Stimulated activated naive CD4-positive, alpha-beta T cell (primary cell): ENCODE measurements around the gene MESP2.

Source experiments
- DNase-seq, 6 experiments: peaks; one replicate each; lab custom pipeline; 2025; lab: John Stamatoyannopoulos, UW

The MESP2 gene

DNA sequence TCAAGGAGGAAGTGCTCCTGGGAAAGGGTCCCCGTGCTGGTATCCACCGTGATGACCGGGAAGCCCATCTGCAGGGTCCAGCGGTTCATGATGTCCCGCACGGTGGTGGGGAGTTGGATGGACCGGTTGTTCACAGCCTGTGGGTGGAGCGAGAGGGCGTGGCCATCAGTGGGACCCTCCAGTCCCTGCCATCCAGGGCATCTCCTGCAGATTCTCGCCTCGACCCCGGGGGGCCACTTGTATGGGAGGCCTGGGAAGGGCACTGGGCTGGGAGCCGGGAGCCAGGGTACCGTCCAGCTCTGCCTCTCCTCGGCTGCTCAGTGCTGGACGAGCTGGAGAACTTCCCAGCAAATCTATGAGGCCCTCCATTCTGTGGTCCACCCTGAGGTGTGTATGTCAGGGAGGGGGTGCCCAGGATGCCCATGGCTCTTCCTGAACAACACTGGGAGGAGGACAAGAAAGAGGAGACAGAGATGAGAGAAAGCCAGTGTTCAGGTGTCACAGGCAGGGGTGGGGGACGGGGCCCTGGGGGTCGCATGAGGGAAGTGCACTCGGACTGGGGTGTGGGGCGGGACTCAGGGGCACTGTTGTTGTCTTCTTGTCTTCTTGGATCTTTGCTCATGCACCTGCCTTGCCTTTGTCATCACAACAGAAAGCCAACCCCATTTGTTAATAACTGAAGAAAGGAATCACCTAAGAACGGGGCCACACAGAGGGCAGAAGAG, 25.5 kb downstream of the MESP2 start:
- no peak for DNase-seq

GRCh38 chr15:89802231-89802928, 26.2 kb downstream of the MESP2 start:
- no peak for DNase-seq

DNA sequence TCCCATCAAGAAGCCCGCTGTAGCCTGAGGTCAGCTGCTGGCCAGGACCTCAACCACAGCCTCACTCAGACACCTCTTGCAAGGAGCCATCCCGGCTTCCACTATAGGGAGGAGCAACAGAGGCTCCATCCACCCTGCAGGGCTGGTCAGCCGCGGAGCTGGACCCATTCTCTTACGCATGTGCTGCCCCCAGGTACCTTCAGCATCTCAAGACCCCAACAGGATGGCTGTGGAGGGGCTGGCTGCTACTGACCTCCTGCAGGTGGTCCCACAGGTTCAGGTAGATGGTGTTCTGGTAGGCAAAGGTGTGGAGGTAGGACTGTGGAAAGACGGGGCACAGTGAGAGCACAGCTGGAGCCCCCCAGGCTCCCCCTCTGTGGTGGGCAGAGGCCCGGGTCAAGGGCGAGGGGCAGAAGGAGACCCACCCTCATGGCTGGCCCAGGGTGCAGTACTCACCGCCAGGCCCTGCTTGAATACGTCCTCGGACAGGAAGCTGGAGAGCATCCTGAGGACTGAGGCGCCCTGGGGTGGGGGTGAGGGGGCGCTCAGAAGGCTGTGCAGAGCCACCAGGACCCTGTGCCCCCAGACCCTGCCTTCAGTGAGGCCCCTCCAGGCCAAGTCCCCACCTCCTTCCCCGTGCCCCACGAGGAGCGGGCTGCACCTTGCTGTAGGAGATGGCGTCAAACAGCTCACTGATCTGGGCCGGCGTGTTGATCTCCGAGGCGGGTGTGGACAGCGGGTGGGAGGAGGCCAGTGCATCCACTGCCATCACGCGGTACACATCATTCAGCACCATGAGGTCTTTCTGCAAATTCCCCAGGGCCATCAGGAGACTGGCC, 27.1 kb downstream of the MESP2 start:
- no peak for DNase-seq

DNA sequence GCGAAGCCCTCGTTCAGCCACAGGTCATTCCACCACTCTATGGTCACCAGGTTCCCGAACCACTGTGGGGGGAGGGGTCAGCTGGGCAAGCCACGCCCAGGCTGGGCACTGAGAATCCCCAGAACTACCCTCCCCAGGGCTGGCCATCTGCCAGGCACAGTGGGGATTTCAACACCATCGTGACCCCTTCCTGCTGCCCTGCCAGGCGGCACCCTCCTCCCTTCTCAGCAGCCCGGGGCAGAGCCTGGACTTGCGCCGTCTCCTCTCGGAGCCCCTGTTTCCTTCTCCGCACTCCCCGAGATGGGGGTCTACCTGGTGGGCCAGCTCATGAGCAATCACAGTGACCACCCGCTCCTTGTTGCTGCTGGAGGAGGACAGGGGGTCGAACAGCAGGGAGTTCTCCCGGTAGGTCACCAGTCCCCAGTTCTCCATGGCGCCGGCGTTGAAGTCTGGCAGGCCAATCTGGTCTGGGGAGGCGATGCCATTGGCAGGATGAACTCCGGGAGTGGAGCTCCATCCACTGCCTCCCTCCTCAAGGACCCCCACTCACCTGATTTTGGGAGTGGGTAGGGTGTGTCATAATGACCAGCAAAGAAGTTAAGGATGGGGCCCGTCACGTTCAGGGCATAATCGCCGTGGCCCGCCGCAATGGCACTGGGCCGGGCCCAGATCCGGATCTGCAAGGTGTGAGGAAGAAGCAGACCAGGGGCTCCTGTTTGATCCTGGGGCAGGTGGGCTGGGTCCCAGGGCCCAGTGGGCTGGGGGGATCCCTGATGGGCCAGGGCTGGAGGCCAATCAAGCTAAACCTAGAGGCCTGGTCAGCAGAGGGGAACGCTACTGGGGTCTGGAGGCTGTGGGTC, 28.0 kb downstream of the MESP2 start:
- no peak for DNase-seq

- DNase-seq: no peak
These were observed 29.4 kb downstream of the MESP2 start for GRCh38 chr15:89805241-89806209.

- DNase-seq: no peak
These were observed 30.1 kb downstream of the MESP2 start for GRCh38 chr15:89806210-89806558.

DNA sequence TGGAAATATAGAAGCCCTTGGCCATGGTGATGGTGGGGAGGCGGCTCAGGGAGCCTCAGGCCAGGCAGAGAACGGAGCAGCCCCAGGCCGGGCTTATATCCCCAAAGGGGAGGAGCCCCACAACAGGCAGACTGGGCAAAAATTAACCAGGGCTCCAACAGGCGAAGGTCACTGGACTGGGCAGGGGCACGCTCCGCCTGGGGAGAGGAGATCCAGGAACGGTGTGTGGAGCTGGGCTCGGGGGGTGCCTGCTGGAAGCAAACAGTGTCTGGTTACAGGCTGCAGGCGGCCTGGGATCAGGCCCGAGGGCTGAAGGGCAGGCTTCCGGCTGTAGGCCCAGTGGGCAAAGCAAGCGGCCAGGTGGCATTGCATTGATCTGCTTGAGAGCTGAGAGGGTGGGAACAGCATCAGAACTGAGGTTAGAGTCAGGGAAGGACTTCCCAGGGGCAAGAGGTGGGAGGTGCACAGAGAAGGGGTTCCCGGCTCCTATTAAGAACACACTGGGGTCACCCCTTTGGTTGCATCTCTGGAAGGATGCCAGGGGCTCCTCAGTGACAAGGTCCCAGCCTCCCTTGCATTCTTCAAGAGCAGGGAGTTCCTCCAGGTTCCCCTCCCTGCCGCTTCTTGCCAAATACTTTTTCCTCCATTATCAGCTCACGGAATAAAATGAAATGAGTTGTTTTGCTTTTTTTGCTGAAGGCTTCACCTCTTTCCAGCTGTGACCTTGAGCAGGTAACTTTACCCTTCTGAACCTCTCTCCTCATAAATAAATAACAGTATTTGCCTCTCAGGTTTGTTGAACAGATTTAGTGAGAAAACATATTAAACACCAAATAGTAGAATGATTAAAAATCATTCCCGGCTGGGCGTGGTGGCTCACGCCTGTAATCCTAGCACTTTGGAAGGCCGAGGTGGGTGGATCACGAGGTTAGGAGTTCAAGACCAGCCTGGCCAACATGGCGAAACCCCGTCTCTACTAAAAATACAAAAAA, 30.7 kb downstream of the MESP2 start:
- DNase-seq: no peak

GRCh38 chr15:89807689-89808088, 31.6 kb downstream of the MESP2 start:
- DNase-seq: no peak

DNA sequence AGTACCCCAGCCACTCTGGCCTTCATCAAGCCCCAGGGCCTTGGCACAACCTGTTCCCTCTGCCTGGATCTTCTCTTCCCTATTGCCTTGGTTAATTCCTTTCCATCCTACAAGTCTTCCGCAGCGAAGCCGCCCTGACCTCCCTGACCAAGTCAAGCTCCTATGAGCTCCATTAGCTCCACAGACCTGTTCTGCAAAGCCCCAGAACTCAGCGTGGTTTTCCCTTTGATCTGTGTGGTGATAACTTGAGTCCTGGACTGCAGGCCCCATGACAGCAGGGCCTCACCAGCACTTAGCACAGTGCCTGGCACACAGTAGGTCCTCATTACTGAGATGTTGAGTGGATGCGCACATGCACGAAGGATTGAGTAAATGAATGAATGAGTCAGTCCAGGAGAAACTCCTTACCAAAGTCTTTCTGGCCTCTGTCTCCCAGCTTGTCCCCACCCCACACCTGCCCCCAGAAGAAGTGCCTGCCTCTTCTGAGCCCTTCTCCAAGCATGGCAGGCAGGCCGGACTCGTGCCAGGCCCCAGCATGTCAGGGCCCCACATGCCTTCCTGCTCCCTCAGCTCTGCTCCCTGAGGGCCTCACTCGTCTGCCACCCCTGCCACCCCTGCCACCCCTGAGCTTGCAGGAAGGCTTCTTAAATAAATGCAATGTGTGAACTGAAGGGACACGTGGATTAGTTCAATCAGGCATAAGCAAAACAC, 32.2 kb downstream of the MESP2 start:
- DNase-seq: no peak

DNA sequence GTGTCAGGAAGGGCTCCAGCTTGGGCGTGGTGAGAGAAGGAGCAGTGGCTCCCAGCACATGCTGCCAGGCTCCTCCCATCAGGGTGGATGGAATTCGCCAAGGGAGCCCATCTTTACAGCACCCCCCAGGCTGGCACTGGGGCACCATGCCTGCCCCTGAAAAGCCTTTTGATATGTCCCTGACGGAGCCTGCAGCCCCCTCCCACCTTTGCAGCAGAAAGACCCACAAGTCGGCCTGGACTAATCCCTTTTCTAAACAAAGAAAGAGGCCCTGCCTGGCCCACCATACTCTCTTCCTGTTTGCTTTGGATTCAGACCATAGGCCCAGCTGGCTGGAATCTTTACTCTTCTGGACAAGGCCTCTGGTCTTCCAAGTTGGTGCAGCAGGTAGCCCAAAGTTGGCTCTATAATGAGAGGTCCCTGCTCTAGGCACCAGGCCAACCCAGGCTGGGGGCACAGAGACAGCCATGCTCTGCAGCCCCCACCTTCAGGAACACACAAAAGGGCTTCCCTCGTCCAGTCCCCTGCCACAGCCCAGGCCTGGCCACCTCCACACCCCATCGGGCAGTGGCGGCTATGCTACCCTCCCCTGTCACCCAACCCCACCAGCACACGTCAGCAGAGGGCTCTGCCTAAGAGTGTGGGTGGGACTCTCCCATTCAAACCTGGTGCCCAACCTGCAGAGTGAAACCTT, 33.1 kb downstream of the MESP2 start:
- no peak for DNase-seq

DNA sequence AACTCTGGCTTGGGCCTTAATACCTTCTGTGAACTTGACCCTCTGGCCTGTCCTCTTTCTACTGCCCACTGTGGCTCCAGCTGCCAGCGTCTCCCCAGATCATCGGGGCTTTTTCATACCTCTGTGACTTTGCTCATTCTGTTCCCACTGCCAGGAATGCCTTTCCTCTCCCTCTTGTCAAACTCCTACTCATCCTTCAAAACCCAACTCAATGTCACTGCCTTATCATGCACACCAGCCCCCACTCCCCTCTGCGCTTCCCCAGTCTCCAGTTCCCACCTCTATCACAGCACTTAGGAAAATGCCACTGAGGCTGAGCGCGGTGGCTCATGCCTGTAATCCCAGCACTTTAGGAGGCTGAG, 33.6 kb downstream of the MESP2 start:
- DNase-seq: no peak

- DNase-seq: no peak
These were observed 34.7 kb downstream of the MESP2 start for GRCh38 chr15:89810837-89811236.

- DNase-seq: no peak
These were observed 36.1 kb downstream of the MESP2 start for GRCh38 chr15:89812011-89812846.

GRCh38 chr15:89812847-89813320, 36.8 kb downstream of the MESP2 start:
- no peak for DNase-seq

DNA sequence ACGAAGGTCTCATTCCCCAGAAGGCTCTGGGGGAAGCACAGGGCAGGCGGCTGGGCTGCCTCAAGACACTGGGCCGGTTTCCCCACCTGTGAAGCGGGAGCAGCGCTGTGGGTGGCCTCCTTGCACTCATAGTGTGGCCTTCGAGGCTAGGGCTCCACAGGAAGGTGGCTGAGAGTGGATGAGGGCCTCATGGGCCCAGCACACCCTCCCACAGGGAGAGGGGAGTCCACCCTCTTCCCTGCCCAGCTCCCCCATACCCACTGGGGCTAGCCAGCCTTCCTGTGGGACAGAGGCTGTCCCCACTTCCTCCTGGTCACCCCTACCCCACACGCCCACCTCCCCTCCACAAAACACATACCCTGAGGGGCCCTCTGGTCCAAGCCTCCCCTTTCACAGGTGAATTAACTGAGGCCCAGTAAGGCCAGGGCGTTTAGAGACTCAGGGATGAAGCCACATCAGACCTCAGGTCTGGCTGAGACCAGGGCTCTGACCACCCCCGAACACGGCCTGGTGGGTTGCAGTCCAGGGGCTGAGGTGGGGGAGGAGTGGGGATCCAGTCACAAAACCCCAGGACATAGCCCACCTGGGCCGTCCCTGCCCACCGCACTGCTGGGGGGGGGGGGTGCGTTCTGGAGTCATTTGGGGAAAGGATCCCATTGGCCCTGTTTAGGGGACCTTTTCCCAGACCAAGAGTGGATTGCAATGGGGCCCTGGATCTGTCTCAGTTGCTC, 37.4 kb downstream of the MESP2 start:
- DNase-seq: no peak

DNA sequence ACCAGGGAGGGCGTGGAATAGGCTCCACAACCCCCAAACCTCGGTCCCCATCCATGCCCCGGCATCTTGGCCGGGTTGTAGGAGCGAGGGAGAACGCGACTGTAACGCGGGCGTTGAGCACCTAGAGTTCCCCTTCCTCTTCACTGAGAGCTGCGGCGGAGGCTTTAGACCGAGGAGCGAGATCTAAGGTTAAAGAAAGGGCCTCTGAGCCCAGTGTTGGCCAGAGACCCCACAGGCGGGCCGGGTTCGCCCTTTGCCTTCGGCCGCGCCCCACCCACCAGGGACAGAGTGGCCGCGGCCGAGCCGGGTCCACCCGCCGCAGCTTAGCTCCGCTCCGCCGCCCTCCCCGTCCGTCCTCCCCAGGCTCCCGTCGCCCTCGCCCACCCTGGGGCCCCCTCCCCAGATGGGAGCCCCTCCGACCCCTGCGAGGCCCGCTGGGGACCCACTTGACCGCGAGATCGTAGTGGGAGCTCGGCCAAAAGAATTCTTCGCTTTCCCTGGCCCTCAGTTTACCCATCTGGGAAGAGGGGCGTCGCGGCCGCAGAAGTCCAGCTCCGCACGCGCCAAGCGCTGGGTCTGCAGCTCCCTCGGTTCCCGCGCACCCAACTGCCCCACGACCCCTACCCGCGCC, 38.1 kb downstream of the MESP2 start:
- DNase-seq: no peak
